CD4-positive, alpha-beta T cell (primary cell): ENCODE data around the gene RSPH10B. TPM values are rescaled to one million over a fixed set of nuclear protein-coding genes. Genes with fewer than 3 reads are reported as not detected.
"Not testable (repeated sequence)": the region's sequence is repeated elsewhere in the genome, so short reads cannot be mapped to it uniquely, and the experiment has no call there.

Source experiments
- ATAC-seq: fragments of 200-7000 bp; cut with Tn5 transposase; one replicate; pipeline ENCODE4 v1.10.0; 2022; ENCODE audit warnings: mild to moderate bottlenecking; ENCODE audit not compliant: poor library complexity
- CTCF ChIA-PET: fragments of 350-600 bp; sonication (Branson Sonifier 250); formaldehyde crosslinking; loops from one replicate; lab custom pipeline; 2021; ENCODE audit warnings: antibody characterized with exemption, inconsistent platforms; lab: Charles Lee
- POLR2A ChIA-PET: fragments of 350-600 bp; sonication (Branson Sonifier 250); formaldehyde crosslinking; loops from one replicate; lab custom pipeline; 2021; ENCODE audit warnings: antibody characterized with exemption, inconsistent platforms; lab: Charles Lee
- DNase-seq, 14 experiments: peaks; one replicate each; pipeline ENCODE4 v3.0.0-alpha.2; 2013 to 2020; ENCODE audit warnings: mixed read lengths in 2 of 14
- H3K27ac ChIP-seq, 2 donors: one replicate each; pipeline versions ENCODE4 v1.5.1 to v1.7.0; 2013; ENCODE audit warnings: low read length in 2 of 2, low read depth in 1 of 2, mild to moderate bottlenecking in 1 of 2
- H3K27me3 ChIP-seq, 2 experiments: 1 replicate in 1 of 2; 2 replicates in 1 of 2; pipeline versions ENCODE4 v1.6.1 to v1.7.0; 2013; ENCODE audit warnings: low read length in 2 of 2, control low read depth in 1 of 2, mild to moderate bottlenecking in 1 of 2, moderate library complexity in 1 of 2; ENCODE audit not compliant: insufficient read depth in 2 of 2, control insufficient read depth in 1 of 2
- H3K36me3 ChIP-seq: one replicate; pipeline ENCODE4 v1.6.1; 2013; ENCODE audit warnings: low read length, control low read depth; ENCODE audit not compliant: insufficient read depth
- H3K4me1 ChIP-seq: one replicate; pipeline ENCODE4 v1.6.1; 2013; ENCODE audit warnings: low read length, control low read depth; ENCODE audit not compliant: insufficient read depth
- H3K4me3 ChIP-seq: one replicate; pipeline ENCODE4 v1.5.1; 2013; ENCODE audit warnings: mild to moderate bottlenecking, low read length, moderate library complexity
- H3K9me3 ChIP-seq, 2 experiments: 1 replicate in 1 of 2; 2 replicates in 1 of 2; pipeline versions ENCODE4 v1.6.1 to v1.7.0; 2013; ENCODE audit warnings: low read length in 2 of 2, mild to moderate bottlenecking in 2 of 2, control low read depth in 1 of 2, moderate library complexity in 1 of 2; ENCODE audit not compliant: control insufficient read depth in 1 of 2, insufficient read depth in 1 of 2
- H3K27ac Mint-ChIP-seq: one replicate; pipeline ENCODE4 v1.8.0; 2020; ENCODE audit warnings: mixed read lengths
- H3K27me3 Mint-ChIP-seq: one replicate; pipeline ENCODE4 v1.8.0; 2021; ENCODE audit warnings: mixed read lengths
- H3K36me3 Mint-ChIP-seq: one replicate; pipeline ENCODE4 v1.8.0; 2021; ENCODE audit warnings: low read depth, mixed read lengths
- H3K4me1 Mint-ChIP-seq: one replicate; pipeline ENCODE4 v1.8.0; 2021; ENCODE audit warnings: low read depth, mixed read lengths
- H3K4me3 Mint-ChIP-seq: one replicate; pipeline ENCODE4 v1.8.0; 2020; ENCODE audit warnings: mild to moderate bottlenecking, mixed read lengths
- H3K9me3 Mint-ChIP-seq: one replicate; pipeline ENCODE4 v1.8.0; 2020; ENCODE audit warnings: mixed read lengths
- CTCF ChIP-seq: fragments of 200-600 bp; IDR thresholded peaks from one replicate; pipeline ENCODE4 v1.8.0; 2022; ENCODE audit warnings: antibody characterized with exemption, mild to moderate bottlenecking
- intact Hi-C, 2 experiments: fragments of 100-400 bp; cut with DNase I in 1 of 2; cut with micrococcal nuclease in 1 of 2; formaldehyde crosslinking; loops; one replicate each; pipeline versions ENCODE4 v1.15.1 to v1.9.0; 2023 to 2025; cut with DNase I, micrococcal nuclease
- total RNA-seq, 174 experiments: library from RNA in 2 of 174; stranded (reverse) in 2 of 174; gene quantifications; one replicate each; pipeline ENCODE4 v1.2.3 and lab custom pipeline; 2021 to 2026

RSPH10B gene
- total RNA-seq, 2 experiments from 2014 or later, result not detected

DNA sequence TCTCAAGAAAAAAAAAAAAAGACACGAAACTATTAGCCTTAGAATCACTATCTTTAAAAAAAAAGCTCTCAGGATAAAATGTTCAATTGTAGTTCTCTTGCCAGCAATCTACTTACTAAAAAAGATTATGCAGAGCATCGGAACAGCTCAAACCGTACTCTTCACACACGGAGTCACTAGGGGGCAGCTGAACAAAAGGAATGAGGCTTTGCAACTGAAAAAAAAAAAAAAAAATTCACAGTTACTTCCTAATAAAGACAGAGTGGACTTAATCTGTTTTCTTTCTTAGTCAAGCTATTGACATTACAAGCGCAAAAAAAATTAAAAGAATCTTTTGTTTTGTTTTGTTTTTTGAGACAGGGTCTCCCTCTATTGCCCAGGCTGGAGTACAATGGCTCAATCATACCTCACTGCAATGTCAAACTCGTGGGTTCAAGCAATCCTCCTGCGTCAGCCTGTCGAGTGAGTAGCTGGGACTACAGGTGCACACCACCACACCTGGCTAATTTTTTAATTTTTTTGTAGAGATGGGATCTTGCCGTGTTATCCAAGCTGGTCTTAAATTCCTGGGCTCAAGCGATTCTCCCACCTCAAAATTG is 26.8 kb upstream of the RSPH10B start:
- no peak overlapping the region for H3K4me3 Mint-ChIP-seq
- no peak overlapping the region for H3K27ac Mint-ChIP-seq
- peak; percentile 80 for TF ChIP-seq CTCF
- H3K9me3 Mint-ChIP-seq, result no peaks in the 10 kb centered on the region
- intact Hi-C loops, result loop anchor here (1.0 to 10.0 kb wide), 4 partner anchors 143 to 437 kb away; no protein-coding TSS in a partner anchor
- Histone ChIP-seq H3K4me3 (no peak overlapping the region), H3K9me3 (no peaks in the 10 kb centered on the region), H3K36me3 (peaks cover 55% of the 10 kb centered on the region), H3K4me1 (no peaks in the 10 kb centered on the region), H3K27me3 (no peaks in the 10 kb centered on the region), H3K27ac (no peak overlapping the region)
- peak; percentile 26 to 80 (median 40) for DNase-seq
- POLR2A ChIA-PET, result interaction anchor here (0.6 to 1.9 kb wide), 8 partner anchors 10 to 451 kb away, joined by 3 to 7 read pairs (median 3); partner anchors contain the start of genes AIMP2, DAGLB and PMS2
- CTCF ChIA-PET, result interaction anchor here (0.6 to 2.8 kb wide), 21 partner anchors 12 to 593 kb away, joined by 3 to 14 read pairs (median 3); partner anchors contain the start of genes AIMP2 and PMS2
- peak; percentile 74 for ATAC-seq
- H3K36me3 Mint-ChIP-seq, result peaks cover 70% of the 10 kb centered on the region
- no peaks in the 10 kb centered on the region for H3K4me1 Mint-ChIP-seq
- H3K27me3 Mint-ChIP-seq, result no peaks in the 10 kb centered on the region

- ATAC-seq, H3K27ac ChIP-seq, DNase-seq, H3K4me1 Mint-ChIP-seq, H3K4me1 ChIP-seq, intact Hi-C loops, H3K27me3 Mint-ChIP-seq, H3K4me3 ChIP-seq, H3K9me3 ChIP-seq, POLR2A ChIA-PET, H3K9me3 Mint-ChIP-seq, H3K27ac Mint-ChIP-seq, CTCF ChIA-PET, H3K27me3 ChIP-seq, H3K4me3 Mint-ChIP-seq: not testable (repeated sequence)
- peaks cover 37% of the 10 kb centered on the region for H3K36me3 ChIP-seq
- peaks cover 59% of the 10 kb centered on the region for H3K36me3 Mint-ChIP-seq
These were observed 16.6 kb upstream of the RSPH10B start for GRCh38 chr7:5987061-5987460.

DNA sequence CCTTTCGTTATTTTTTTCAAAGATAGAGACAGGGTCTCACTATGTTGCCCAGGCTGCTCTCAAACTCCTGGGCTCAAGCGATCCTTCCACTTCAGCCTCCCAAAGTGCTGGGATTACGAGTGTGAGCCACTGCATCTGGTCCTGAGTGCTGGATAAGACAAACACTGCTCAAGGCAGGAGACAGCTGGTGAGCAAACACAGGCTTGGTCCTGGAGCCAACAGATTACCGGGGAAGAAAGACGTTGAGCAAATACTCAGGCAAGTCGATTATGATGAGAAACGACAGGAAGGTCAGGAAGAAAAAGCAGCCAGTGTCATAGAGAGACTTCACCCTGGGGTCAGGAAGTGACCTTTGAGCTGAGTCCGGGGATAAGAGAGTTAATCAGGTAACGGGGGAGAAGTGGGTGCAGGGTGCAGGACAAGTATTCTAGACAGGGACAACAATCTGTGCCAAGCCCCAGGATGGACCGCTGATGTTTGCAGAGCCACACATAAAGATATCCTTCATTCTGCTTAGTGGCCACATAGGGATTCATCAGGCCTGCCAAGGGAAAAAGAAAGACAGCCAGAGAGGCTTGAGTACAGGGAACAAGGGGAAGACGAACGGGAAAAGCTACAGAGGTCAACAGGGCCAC is 9.3 kb upstream of the RSPH10B start:
- H3K27ac Mint-ChIP-seq, CTCF ChIA-PET: not testable (repeated sequence)

GRCh38 chr7:5973580-5973979 is 3.1 kb upstream of the RSPH10B start:
- H3K9me3 Mint-ChIP-seq, H3K27me3 Mint-ChIP-seq: not testable (repeated sequence)

More for the DNA sequence above, 9.3 kb upstream of the RSPH10B start:
- POLR2A ChIA-PET, H3K9me3 ChIP-seq, DNase-seq, H3K4me3 Mint-ChIP-seq, H3K27me3 Mint-ChIP-seq, H3K27me3 ChIP-seq, H3K4me1 Mint-ChIP-seq, H3K36me3 ChIP-seq, H3K4me3 ChIP-seq, intact Hi-C loops, H3K27ac ChIP-seq, H3K4me1 ChIP-seq, H3K9me3 Mint-ChIP-seq, ATAC-seq: not testable (repeated sequence)
- peaks cover 30% of the 10 kb centered on the region for H3K36me3 Mint-ChIP-seq

DNA sequence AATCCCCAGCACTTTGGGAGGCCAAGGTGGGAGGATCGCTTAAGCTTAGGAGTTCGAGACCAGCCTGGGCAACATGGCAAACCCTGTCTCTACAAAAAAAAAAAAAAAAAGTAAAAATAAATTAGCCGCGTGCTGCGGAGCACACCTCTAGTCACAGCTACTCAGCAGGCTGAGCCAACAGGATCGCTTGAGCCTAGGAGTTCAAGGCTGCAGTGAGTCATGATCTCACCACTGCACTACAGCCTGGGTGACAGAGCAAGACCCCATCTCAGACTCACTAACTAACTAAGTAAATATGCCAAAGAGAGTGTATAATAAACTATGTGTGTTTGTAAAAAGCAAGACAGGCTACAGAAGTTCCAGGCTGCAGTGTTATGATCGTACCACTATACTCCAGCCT is 6.7 kb downstream of the RSPH10B start:
- H3K27ac Mint-ChIP-seq, H3K9me3 Mint-ChIP-seq, H3K4me1 Mint-ChIP-seq, CTCF ChIA-PET, H3K27me3 Mint-ChIP-seq, DNase-seq, H3K9me3 ChIP-seq, intact Hi-C loops, H3K36me3 Mint-ChIP-seq, ATAC-seq, POLR2A ChIA-PET, H3K4me1 ChIP-seq, H3K27ac ChIP-seq, H3K4me3 ChIP-seq, H3K36me3 ChIP-seq, H3K4me3 Mint-ChIP-seq, H3K27me3 ChIP-seq: not testable (repeated sequence)

More at GRCh38 chr7:5973580-5973979, 3.1 kb upstream of the RSPH10B start:
- H3K27ac Mint-ChIP-seq, H3K4me1 Mint-ChIP-seq, H3K4me3 Mint-ChIP-seq, H3K9me3 ChIP-seq, CTCF ChIA-PET, intact Hi-C loops, H3K27ac ChIP-seq, H3K27me3 ChIP-seq, H3K4me3 ChIP-seq, DNase-seq, H3K36me3 ChIP-seq, POLR2A ChIA-PET, ATAC-seq, H3K4me1 ChIP-seq, H3K36me3 Mint-ChIP-seq: not testable (repeated sequence)

- H3K9me3 Mint-ChIP-seq, H3K4me1 Mint-ChIP-seq, H3K27ac ChIP-seq, ATAC-seq, H3K9me3 ChIP-seq, H3K4me1 ChIP-seq, H3K36me3 ChIP-seq, CTCF ChIA-PET, POLR2A ChIA-PET, H3K27me3 Mint-ChIP-seq, H3K36me3 Mint-ChIP-seq, DNase-seq, H3K4me3 Mint-ChIP-seq, intact Hi-C loops, H3K4me3 ChIP-seq, H3K27me3 ChIP-seq, H3K27ac Mint-ChIP-seq: not testable (repeated sequence)
These were observed 7.3 kb downstream of the RSPH10B start for GRCh38 chr7:5963205-5963604.
